ENCODE measurements around the gene CBFA2T2. TPM values are rescaled to one million over a fixed set of nuclear protein-coding genes. Genes with fewer than 3 reads are reported as not detected.

Gene CBFA2T2
- total RNA-seq, 1 experiment from 2014 or later: 20.0 TPM

DNA sequence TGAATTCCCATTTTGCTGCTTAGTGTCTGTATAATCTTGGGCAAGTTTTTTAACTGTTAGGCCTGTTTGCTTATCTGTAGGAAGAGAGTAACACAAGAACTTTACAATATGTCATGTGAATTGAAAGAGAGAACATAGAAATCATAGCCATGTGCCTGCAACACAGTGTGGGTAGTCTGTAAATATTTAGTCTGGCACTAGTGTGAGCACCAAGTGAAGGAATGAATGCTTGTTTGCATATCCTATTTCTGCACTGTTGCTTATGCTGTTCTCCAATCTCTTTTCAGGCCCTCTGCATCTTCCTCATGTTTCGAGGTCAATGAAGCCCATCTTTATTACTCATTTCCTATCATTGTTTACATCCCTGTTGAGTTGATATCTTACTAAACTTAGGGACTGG lies 49.2 kb downstream of the CBFA2T2 start:
- no peak for TF ChIP-seq EZH2 (IDR thresholded peaks at IDR 0.05; ENCODE audit: low read depth)
- TF ChIP-seq, protein P1, sequence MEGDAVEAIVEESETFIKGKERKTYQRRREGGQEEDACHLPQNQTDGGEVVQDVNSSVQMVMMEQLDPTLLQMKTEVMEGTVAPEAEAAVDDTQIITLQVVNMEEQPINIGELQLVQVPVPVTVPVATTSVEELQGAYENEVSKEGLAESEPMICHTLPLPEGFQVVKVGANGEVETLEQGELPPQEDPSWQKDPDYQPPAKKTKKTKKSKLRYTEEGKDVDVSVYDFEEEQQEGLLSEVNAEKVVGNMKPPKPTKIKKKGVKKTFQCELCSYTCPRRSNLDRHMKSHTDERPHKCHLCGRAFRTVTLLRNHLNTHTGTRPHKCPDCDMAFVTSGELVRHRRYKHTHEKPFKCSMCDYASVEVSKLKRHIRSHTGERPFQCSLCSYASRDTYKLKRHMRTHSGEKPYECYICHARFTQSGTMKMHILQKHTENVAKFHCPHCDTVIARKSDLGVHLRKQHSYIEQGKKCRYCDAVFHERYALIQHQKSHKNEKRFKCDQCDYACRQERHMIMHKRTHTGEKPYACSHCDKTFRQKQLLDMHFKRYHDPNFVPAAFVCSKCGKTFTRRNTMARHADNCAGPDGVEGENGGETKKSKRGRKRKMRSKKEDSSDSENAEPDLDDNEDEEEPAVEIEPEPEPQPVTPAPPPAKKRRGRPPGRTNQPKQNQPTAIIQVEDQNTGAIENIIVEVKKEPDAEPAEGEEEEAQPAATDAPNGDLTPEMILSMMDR (conservative IDR thresholded peaks at IDR 0.05): no peak
- intact Hi-C loops (cut with micrococcal nuclease; ENCODE audit: unreplicated experiment): no loop called here
- no peaks in the 10 kb centered on the region for H3K27me3 ChIP-seq (ENCODE audit: insufficient read depth, low read depth)
- H2AFZ ChIP-seq: no peak overlapping the region
- CTCF ChIA-PET: no interaction called here
- H4K20me1 ChIP-seq (ENCODE audit: insufficient read depth): peaks cover 4% of the 10 kb centered on the region
- BruUV-seq (replicated peaks): no TSS peak
- H3K4me2 ChIP-seq: no peak overlapping the region
- peaks cover 8% of the 10 kb centered on the region; the same call in 1 of the 2 replicates for H3K4me1 ChIP-seq (replicated peaks; ENCODE audit: insufficient read depth)
- H3K79me2 ChIP-seq (ENCODE audit: low read depth): 0 out of 2 replicates have a peak, but pooled peaks cover 1% of the 10 kb centered on the region
- H3K27ac ChIP-seq: no peak overlapping the region
- no peaks in the 10 kb centered on the region for H3K9me3 ChIP-seq (ENCODE audit: insufficient read depth, low read depth)
- no peak for DNase-seq
- H3F3A ChIP-seq (ENCODE audit: insufficient read depth, low read depth): no peaks in the 10 kb centered on the region; the same call in 1 of the 2 replicates
- H3K36me3 ChIP-seq (ENCODE audit: low read depth): no peaks in the 10 kb centered on the region
- no peaks in the 10 kb centered on the region for H3K9me2 ChIP-seq (ENCODE audit: insufficient read depth)
- H3K4me3 ChIP-seq: no peak overlapping the region
- POLR2A ChIA-PET (ENCODE audit: unreplicated experiment): no interaction called here

DNA sequence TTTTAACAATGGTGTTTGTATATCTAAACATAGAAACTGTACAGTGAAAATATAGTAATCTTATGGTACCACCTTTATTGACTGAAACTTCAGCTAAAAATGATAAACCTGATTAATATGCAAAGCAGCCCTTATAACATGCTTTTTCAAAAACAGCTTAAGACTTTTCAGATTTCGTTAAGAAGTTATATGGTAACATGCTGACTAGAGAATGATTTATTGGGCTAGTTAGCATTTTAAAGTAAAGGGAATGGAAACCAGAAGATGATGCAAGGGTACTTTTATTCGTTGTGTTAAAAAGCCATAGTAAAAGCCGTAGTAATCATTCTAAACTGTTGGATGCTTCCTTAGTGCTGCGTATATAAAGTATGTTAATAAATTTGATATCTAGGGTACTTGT lies 50.5 kb downstream of the CBFA2T2 start:
- Histone ChIP-seq H3F3A (ENCODE audit: insufficient read depth, low read depth) (no peaks in the 10 kb centered on the region; the same call in 1 of the 2 replicates), H3K4me2 (no peak overlapping the region), H2AFZ (no peak overlapping the region), H3K27me3 (ENCODE audit: insufficient read depth, low read depth) (no peaks in the 10 kb centered on the region), H3K4me3 (no peak overlapping the region), H4K20me1 (ENCODE audit: insufficient read depth) (peaks cover 4% of the 10 kb centered on the region), H3K4me1 (replicated peaks; ENCODE audit: insufficient read depth) (peaks cover 8% of the 10 kb centered on the region; the same call in 1 of the 2 replicates), H3K27ac (no peak overlapping the region), H3K36me3 (ENCODE audit: low read depth) (no peaks in the 10 kb centered on the region), H3K79me2 (ENCODE audit: low read depth) (no peaks in the 10 kb centered on the region), H3K9me3 (ENCODE audit: insufficient read depth, low read depth) (no peaks in the 10 kb centered on the region), H3K9me2 (ENCODE audit: insufficient read depth) (no peaks in the 10 kb centered on the region)
- POLR2A ChIA-PET (ENCODE audit: unreplicated experiment): no interaction called here
- CTCF ChIA-PET: interaction anchor here (0.7 kb wide), 1 partner anchor 25 kb away, joined by 3 read pairs; no protein-coding TSS in a partner anchor
- DNase-seq: no peak
- BruUV-seq (replicated peaks): no TSS peak
- TF ChIP-seq, protein P1 (conservative IDR thresholded peaks at IDR 0.05): no peak
- TF ChIP-seq EZH2 (IDR thresholded peaks at IDR 0.05; ENCODE audit: low read depth): no peak
- intact Hi-C loops (cut with micrococcal nuclease; ENCODE audit: unreplicated experiment): no loop called here

DNA sequence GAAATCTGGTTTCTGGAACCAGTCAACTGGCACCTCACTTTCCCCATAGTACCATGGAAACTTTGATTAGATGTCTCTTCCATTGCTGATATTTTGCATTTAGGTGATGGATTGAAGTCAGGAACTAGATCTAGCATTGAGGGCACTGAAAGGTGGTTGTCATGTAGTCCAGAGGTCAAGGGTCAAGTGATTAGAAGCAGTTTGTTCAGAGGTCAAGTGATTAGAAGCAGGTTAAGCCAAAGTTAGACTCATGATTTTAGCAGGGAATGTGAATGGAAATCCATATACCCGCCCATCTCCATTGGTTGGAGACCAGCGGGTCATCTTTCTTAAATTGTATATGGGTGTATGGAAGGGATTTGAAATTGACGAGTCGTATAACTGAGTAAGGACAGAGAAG lies 51.2 kb downstream of the CBFA2T2 start:
- no peak overlapping the region for H3K4me2 ChIP-seq
- H3K9me3 ChIP-seq (ENCODE audit: insufficient read depth, low read depth): no peaks in the 10 kb centered on the region
- H3K9me2 ChIP-seq (ENCODE audit: insufficient read depth): no peaks in the 10 kb centered on the region
- no peak for DNase-seq
- no peaks in the 10 kb centered on the region for H3K79me2 ChIP-seq (ENCODE audit: low read depth)
- TF ChIP-seq, protein P1 (conservative IDR thresholded peaks at IDR 0.05): no peak
- no peak for TF ChIP-seq EZH2 (IDR thresholded peaks at IDR 0.05; ENCODE audit: low read depth)
- H3K27me3 ChIP-seq (ENCODE audit: insufficient read depth, low read depth): no peaks in the 10 kb centered on the region
- no TSS peak for BruUV-seq (replicated peaks)
- no peak overlapping the region for H2AFZ ChIP-seq
- no peak overlapping the region for H3K27ac ChIP-seq
- no peak overlapping the region for H3K4me3 ChIP-seq
- ChIA-PET CTCF (no interaction called here), POLR2A (ENCODE audit: unreplicated experiment) (no interaction called here)
- H3K4me1 ChIP-seq (replicated peaks; ENCODE audit: insufficient read depth): peaks cover 8% of the 10 kb centered on the region; the same call in 1 of the 2 replicates
- H3F3A ChIP-seq (ENCODE audit: insufficient read depth, low read depth): no peaks in the 10 kb centered on the region; the same call in 1 of the 2 replicates
- H3K36me3 ChIP-seq (ENCODE audit: low read depth): no peaks in the 10 kb centered on the region
- peaks cover 4% of the 10 kb centered on the region for H4K20me1 ChIP-seq (ENCODE audit: insufficient read depth)
- intact Hi-C loops (cut with micrococcal nuclease; ENCODE audit: unreplicated experiment): no loop called here
